Left forelimb (tissue), 1 donor: ENCODE data around the gene SHANK3.
"Not testable (repeated sequence)": the region's sequence is repeated elsewhere in the genome, so short reads cannot be mapped to it uniquely, and the experiment has no call there.

Experiments used
- DNase-seq: peaks from one replicate; pipeline ENCODE4 v3.0.0-alpha.2; 2018; ENCODE audit warnings: low spot score

The SHANK3 gene

GRCh38 chr22:50672471-50673230 lies at the start of gene SHANK3:
SHANK3 (plus strand) TSS chr22:50672823.
- no peak for DNase-seq

GRCh38 chr22:50624347-50625130 lies 48.1 kb upstream of the SHANK3 start:
- no peak for DNase-seq

GRCh38 chr22:50625131-50625567 lies 47.5 kb upstream of the SHANK3 start:
- DNase-seq = no peak

GRCh38 chr22:50625568-50626313 lies 46.9 kb upstream of the SHANK3 start:
- no peak for DNase-seq

- DNase-seq = no peak
Observed at GRCh38 chr22:50626314-50626849, 46.2 kb upstream of the SHANK3 start.

- DNase-seq = no peak
Observed at GRCh38 chr22:50626850-50627641, 45.6 kb upstream of the SHANK3 start.

- DNase-seq = peak; percentile 86
Observed at GRCh38 chr22:50627642-50628542, 44.7 kb upstream of the SHANK3 start, which contains the start of gene ARSA. ARSA (minus strand) TSS chr22:50628152; CDS start chr22:50627779, 373 bp downstream.

GRCh38 chr22:50628543-50629134 lies 44.0 kb upstream of the SHANK3 start:
- DNase-seq = no peak

GRCh38 chr22:50630376-50630775 lies 42.2 kb upstream of the SHANK3 start:
- no peak for DNase-seq

- DNase-seq = no peak
Observed at GRCh38 chr22:50633086-50633485, 39.5 kb upstream of the SHANK3 start.

- DNase-seq = no peak
Observed at GRCh38 chr22:50633771-50634170, 38.9 kb upstream of the SHANK3 start.

GRCh38 chr22:50635591-50635990 lies 37.0 kb upstream of the SHANK3 start:
- no peak for DNase-seq

- DNase-seq = not testable (repeated sequence)
Observed at GRCh38 chr22:50640296-50640695, 32.3 kb upstream of the SHANK3 start.

- no peak for DNase-seq
Observed at GRCh38 chr22:50640857-50641647, 31.6 kb upstream of the SHANK3 start.

GRCh38 chr22:50641696-50642607 lies 30.7 kb upstream of the SHANK3 start:
- DNase-seq = no peak

GRCh38 chr22:50643021-50643820 lies 29.4 kb upstream of the SHANK3 start:
- not testable (repeated sequence) for DNase-seq

- DNase-seq = not testable (repeated sequence)
Observed at GRCh38 chr22:50643821-50644101, 28.9 kb upstream of the SHANK3 start.
